CD4-positive, alpha-beta T cell (primary cell): ENCODE results near the gene RIOX2. TPM values are rescaled to one million over a fixed set of nuclear protein-coding genes. Genes with fewer than 3 reads are reported as not detected.

ENCODE experiments used
- ATAC-seq: fragments of 200-7000 bp; cut with Tn5 transposase; one replicate; pipeline ENCODE4 v1.10.0; 2022; ENCODE audit warnings: mild to moderate bottlenecking; ENCODE audit not compliant: poor library complexity
- CTCF ChIA-PET: fragments of 350-600 bp; sonication (Branson Sonifier 250); formaldehyde crosslinking; loops from one replicate; lab custom pipeline; 2021; ENCODE audit warnings: antibody characterized with exemption, inconsistent platforms; lab: Charles Lee
- POLR2A ChIA-PET: fragments of 350-600 bp; sonication (Branson Sonifier 250); formaldehyde crosslinking; loops from one replicate; lab custom pipeline; 2021; ENCODE audit warnings: antibody characterized with exemption, inconsistent platforms; lab: Charles Lee
- DNase-seq, 14 experiments: peaks; one replicate each; pipeline ENCODE4 v3.0.0-alpha.2; 2013 to 2020; ENCODE audit warnings: mixed read lengths in 2 of 14
- H3K27ac ChIP-seq, 2 donors: one replicate each; pipeline versions ENCODE4 v1.5.1 to v1.7.0; 2013; ENCODE audit warnings: low read length in 2 of 2, low read depth in 1 of 2, mild to moderate bottlenecking in 1 of 2
- H3K27me3 ChIP-seq, 2 experiments: 1 replicate in 1 of 2; 2 replicates in 1 of 2; pipeline versions ENCODE4 v1.6.1 to v1.7.0; 2013; ENCODE audit warnings: low read length in 2 of 2, control low read depth in 1 of 2, mild to moderate bottlenecking in 1 of 2, moderate library complexity in 1 of 2; ENCODE audit not compliant: insufficient read depth in 2 of 2, control insufficient read depth in 1 of 2
- H3K36me3 ChIP-seq: one replicate; pipeline ENCODE4 v1.6.1; 2013; ENCODE audit warnings: low read length, control low read depth; ENCODE audit not compliant: insufficient read depth
- H3K4me1 ChIP-seq: one replicate; pipeline ENCODE4 v1.6.1; 2013; ENCODE audit warnings: low read length, control low read depth; ENCODE audit not compliant: insufficient read depth
- H3K4me3 ChIP-seq: one replicate; pipeline ENCODE4 v1.5.1; 2013; ENCODE audit warnings: mild to moderate bottlenecking, low read length, moderate library complexity
- H3K9me3 ChIP-seq, 2 experiments: 1 replicate in 1 of 2; 2 replicates in 1 of 2; pipeline versions ENCODE4 v1.6.1 to v1.7.0; 2013; ENCODE audit warnings: low read length in 2 of 2, mild to moderate bottlenecking in 2 of 2, control low read depth in 1 of 2, moderate library complexity in 1 of 2; ENCODE audit not compliant: control insufficient read depth in 1 of 2, insufficient read depth in 1 of 2
- H3K27ac Mint-ChIP-seq: one replicate; pipeline ENCODE4 v1.8.0; 2020; ENCODE audit warnings: mixed read lengths
- H3K27me3 Mint-ChIP-seq: one replicate; pipeline ENCODE4 v1.8.0; 2021; ENCODE audit warnings: mixed read lengths
- H3K36me3 Mint-ChIP-seq: one replicate; pipeline ENCODE4 v1.8.0; 2021; ENCODE audit warnings: low read depth, mixed read lengths
- H3K4me1 Mint-ChIP-seq: one replicate; pipeline ENCODE4 v1.8.0; 2021; ENCODE audit warnings: low read depth, mixed read lengths
- H3K4me3 Mint-ChIP-seq: one replicate; pipeline ENCODE4 v1.8.0; 2020; ENCODE audit warnings: mild to moderate bottlenecking, mixed read lengths
- H3K9me3 Mint-ChIP-seq: one replicate; pipeline ENCODE4 v1.8.0; 2020; ENCODE audit warnings: mixed read lengths
- CTCF ChIP-seq: fragments of 200-600 bp; IDR thresholded peaks from one replicate; pipeline ENCODE4 v1.8.0; 2022; ENCODE audit warnings: antibody characterized with exemption, mild to moderate bottlenecking
- intact Hi-C, 2 experiments: fragments of 100-400 bp; cut with DNase I in 1 of 2; cut with micrococcal nuclease in 1 of 2; formaldehyde crosslinking; loops; one replicate each; pipeline versions ENCODE4 v1.15.1 to v1.9.0; 2023 to 2025; cut with DNase I, micrococcal nuclease
- total RNA-seq, 174 experiments: library from RNA in 2 of 174; stranded (reverse) in 2 of 174; gene quantifications; one replicate each; pipeline ENCODE4 v1.2.3 and lab custom pipeline; 2021 to 2026

RIOX2 gene
- total RNA-seq, 2 experiments from 2014 or later: 13.1 to 13.5 TPM

- Mint-ChIP-seq H3K4me1 (peaks cover 34% of the 10 kb centered on the region), H3K9me3 (no peaks in the 10 kb centered on the region)
- POLR2A ChIA-PET: no interaction called here
Measured at GRCh38 chr3:97987306-97987705, 15.1 kb upstream of the RIOX2 start.

GRCh38 chr3:97983933-97984491 lies 11.8 kb upstream of the RIOX2 start:
- H3K4me1 Mint-ChIP-seq: peaks cover 7% of the 10 kb centered on the region
- Histone ChIP-seq H3K4me1 (no peaks in the 10 kb centered on the region), H3K27ac (no peak overlapping the region), H3K27me3 (no peaks in the 10 kb centered on the region), H3K36me3 (no peaks in the 10 kb centered on the region), H3K9me3 (no peaks in the 10 kb centered on the region), H3K4me3 (no peak overlapping the region)
- no peak for TF ChIP-seq CTCF
- no peaks in the 10 kb centered on the region for H3K36me3 Mint-ChIP-seq
- H3K27ac Mint-ChIP-seq: no peak overlapping the region
- DNase-seq: no peak
- ATAC-seq: no peak
- no peak overlapping the region for H3K4me3 Mint-ChIP-seq
- peaks cover 4% of the 10 kb centered on the region for H3K27me3 Mint-ChIP-seq
- ChIA-PET CTCF (interaction anchor here (0.8 to 1.5 kb wide), 2 partner anchors 18 to 36 kb away, joined by 3 read pairs; no protein-coding TSS in a partner anchor), POLR2A (interaction anchor here (1.2 kb wide), 1 partner anchor 13 kb away, joined by 3 read pairs; no protein-coding TSS in a partner anchor)
- no peaks in the 10 kb centered on the region for H3K9me3 Mint-ChIP-seq
- intact Hi-C loops: no loop called here

More at GRCh38 chr3:97987306-97987705, 15.1 kb upstream of the RIOX2 start:
- Mint-ChIP-seq H3K27ac (no peak overlapping the region), H3K36me3 (no peaks in the 10 kb centered on the region), H3K27me3 (no peaks in the 10 kb centered on the region), H3K4me3 (no peak overlapping the region)
- Histone ChIP-seq H3K36me3 (no peaks in the 10 kb centered on the region), H3K4me1 (peaks cover 12% of the 10 kb centered on the region), H3K27ac (no peak overlapping the region), H3K27me3 (no peaks in the 10 kb centered on the region), H3K4me3 (no peak overlapping the region), H3K9me3 (no peaks in the 10 kb centered on the region)
- no peak for TF ChIP-seq CTCF
- CTCF ChIA-PET: no interaction called here
- intact Hi-C loops: no loop called here
- no peak for ATAC-seq
- DNase-seq: no peak

GRCh38 chr3:97981886-97982285 lies 9.7 kb upstream of the RIOX2 start:
- H3K9me3 Mint-ChIP-seq: no peaks in the 10 kb centered on the region
- no peaks in the 10 kb centered on the region for H3K27me3 ChIP-seq
- no peak for ATAC-seq
- H3K4me1 Mint-ChIP-seq: no peaks in the 10 kb centered on the region
- no peaks in the 10 kb centered on the region for H3K36me3 ChIP-seq
- DNase-seq: no peak
- H3K4me1 ChIP-seq: no peaks in the 10 kb centered on the region
- intact Hi-C loops: no loop called here
- ChIA-PET CTCF (no interaction called here), POLR2A (no interaction called here)
- no peaks in the 10 kb centered on the region for H3K9me3 ChIP-seq
- H3K36me3 Mint-ChIP-seq: no peaks in the 10 kb centered on the region
- no peak overlapping the region for H3K4me3 ChIP-seq
- no peak overlapping the region for H3K4me3 Mint-ChIP-seq
- peaks cover 4% of the 10 kb centered on the region for H3K27me3 Mint-ChIP-seq
- no peak overlapping the region for H3K27ac Mint-ChIP-seq
- TF ChIP-seq CTCF: no peak
- no peak overlapping the region for H3K27ac ChIP-seq
